ENCODE measurements around the gene LRCH4.

DNA sequence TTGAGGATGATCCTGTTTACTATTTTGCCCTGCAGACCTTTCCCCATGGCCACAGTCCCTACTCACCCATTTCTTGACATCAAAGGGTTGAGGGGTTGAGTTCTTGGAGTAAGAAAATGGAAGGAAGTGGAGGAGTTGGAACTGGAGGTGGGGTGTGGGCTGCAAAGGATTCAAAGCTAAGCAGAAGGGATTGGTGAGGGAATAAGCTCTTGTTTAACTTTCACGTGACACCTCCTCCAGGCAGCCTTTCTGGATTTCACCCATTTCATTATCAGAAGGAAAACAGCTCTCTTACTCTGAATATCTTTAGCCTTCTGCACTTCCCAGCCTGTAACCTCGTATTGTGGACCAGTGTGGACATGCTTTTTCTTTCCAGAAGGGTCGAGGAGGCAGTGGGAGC lies 40.1 kb upstream of the LRCH4 start:
- TF ChIP-seq, protein P1, sequence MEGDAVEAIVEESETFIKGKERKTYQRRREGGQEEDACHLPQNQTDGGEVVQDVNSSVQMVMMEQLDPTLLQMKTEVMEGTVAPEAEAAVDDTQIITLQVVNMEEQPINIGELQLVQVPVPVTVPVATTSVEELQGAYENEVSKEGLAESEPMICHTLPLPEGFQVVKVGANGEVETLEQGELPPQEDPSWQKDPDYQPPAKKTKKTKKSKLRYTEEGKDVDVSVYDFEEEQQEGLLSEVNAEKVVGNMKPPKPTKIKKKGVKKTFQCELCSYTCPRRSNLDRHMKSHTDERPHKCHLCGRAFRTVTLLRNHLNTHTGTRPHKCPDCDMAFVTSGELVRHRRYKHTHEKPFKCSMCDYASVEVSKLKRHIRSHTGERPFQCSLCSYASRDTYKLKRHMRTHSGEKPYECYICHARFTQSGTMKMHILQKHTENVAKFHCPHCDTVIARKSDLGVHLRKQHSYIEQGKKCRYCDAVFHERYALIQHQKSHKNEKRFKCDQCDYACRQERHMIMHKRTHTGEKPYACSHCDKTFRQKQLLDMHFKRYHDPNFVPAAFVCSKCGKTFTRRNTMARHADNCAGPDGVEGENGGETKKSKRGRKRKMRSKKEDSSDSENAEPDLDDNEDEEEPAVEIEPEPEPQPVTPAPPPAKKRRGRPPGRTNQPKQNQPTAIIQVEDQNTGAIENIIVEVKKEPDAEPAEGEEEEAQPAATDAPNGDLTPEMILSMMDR (IDR thresholded peaks at IDR 0.05) = no peak
- TF ChIP-seq POLR2A (IDR thresholded peaks at IDR 0.05; ENCODE audit: low read depth) (no peak), POLR2AphosphoS5 (IDR thresholded peaks at IDR 0.05) (no peak)

Data from esophagus muscularis mucosa (tissue), 3 donors.